Fibroblast of lung (primary cell): Measurements from ENCODE around the gene GARNL3. TPM values are rescaled to one million over a fixed set of nuclear protein-coding genes. Genes with fewer than 3 reads are reported as not detected.

ENCODE experiments used
- DNase-seq, 2 donors: peaks; one replicate each; pipeline versions ENCODE4 v3.0.0 to v3.0.0-alpha.2; 2010; ENCODE audit warnings: low read depth in 2 of 2
- H2AFZ ChIP-seq: 2 replicates; pipeline ENCODE4 v1.5.1; 2012; ENCODE audit warnings: low read length, control low read depth, inconsistent platforms
- H3K27ac ChIP-seq: 2 replicates; pipeline ENCODE4 v1.5.1; 2011; ENCODE audit warnings: low read length, control low read depth; ENCODE audit not compliant: insufficient read depth
- H3K27me3 ChIP-seq: 2 replicates; pipeline ENCODE4 v1.5.1; 2011; ENCODE audit warnings: mild to moderate bottlenecking, low read length; ENCODE audit not compliant: control insufficient read depth, insufficient read depth
- H3K36me3 ChIP-seq: 2 replicates; pipeline ENCODE4 v1.5.1; 2011; ENCODE audit warnings: low read length; ENCODE audit not compliant: control insufficient read depth, insufficient read depth
- H3K4me1 ChIP-seq: 2 replicates; pipeline ENCODE4 v1.5.1; 2011; ENCODE audit warnings: low read length; ENCODE audit not compliant: control insufficient read depth, insufficient read depth; ENCODE audit errors: extremely low read depth
- H3K4me2 ChIP-seq: 2 replicates; pipeline ENCODE4 v1.5.1; 2011; ENCODE audit warnings: low read length, control low read depth; ENCODE audit not compliant: insufficient read depth; ENCODE audit errors: extremely low read depth
- H3K4me3 ChIP-seq, 4 experiments: fragments of 200-600 bp in 1 of 4; sonication (generic) in 1 of 4; replicated peaks in 1 of 4; 2 replicates each; pipeline ENCODE4 v1.5.1; 2011 to 2016; ENCODE audit warnings: low read length in 4 of 4, low read depth in 3 of 4, mild to moderate bottlenecking in 3 of 4, control low read depth in 2 of 4, inconsistent platforms in 1 of 4, mixed read lengths in 1 of 4; ENCODE audit not compliant: insufficient read depth in 1 of 4; ENCODE audit errors: control extremely low read depth in 1 of 4
- H3K79me2 ChIP-seq: 2 replicates; pipeline ENCODE4 v1.5.1; 2012; ENCODE audit warnings: mild to moderate bottlenecking, low read length, inconsistent platforms; ENCODE audit not compliant: control insufficient read depth, insufficient read depth
- H3K9ac ChIP-seq: 2 replicates; pipeline ENCODE4 v1.5.1; 2011; ENCODE audit warnings: mild to moderate bottlenecking, low read length, control low read depth; ENCODE audit not compliant: insufficient read depth
- H3K9me3 ChIP-seq: 2 replicates; pipeline ENCODE4 v1.5.1; 2012; ENCODE audit warnings: low read depth, low read length; ENCODE audit not compliant: control insufficient read depth, insufficient read depth
- H4K20me1 ChIP-seq: 2 replicates; pipeline ENCODE4 v1.5.1; 2011; ENCODE audit warnings: low read length; ENCODE audit not compliant: control insufficient read depth, insufficient read depth; ENCODE audit errors: extremely low read depth
- CTCF ChIP-seq, 2 donors: IDR thresholded peaks in 1 of 2; conservative IDR thresholded peaks in 1 of 2; 1 replicate in 1 of 2; 2 replicates in 1 of 2; pipeline ENCODE4 v1.5.1; 2011 to 2012; ENCODE audit warnings: low read length in 2 of 2, control low read depth in 1 of 2, inconsistent platforms in 1 of 2, low read depth in 1 of 2, mild to moderate bottlenecking in 1 of 2
- EZH2 ChIP-seq: IDR thresholded peaks from 2 replicates; pipeline ENCODE4 v1.5.1; 2012; ENCODE audit warnings: low read length, control low read depth, mild to moderate bottlenecking; ENCODE audit errors: missing control alignments
- polyA plus RNA-seq, 2 donors: library from polyadenylated mRNA; depleted of rRNA in 1 of 2; stranded (reverse) in 1 of 2; unstranded in 1 of 2; fragments of >200 nt; gene quantifications; 2 replicates each; pipeline ENCODE4 v1.2.1, GENCODE V29; 2011 to 2012; ENCODE audit warnings: missing spikeins in 1 of 2
- total RNA-seq: library from RNA; depleted of rRNA; stranded (reverse); fragments of >200 nt; gene quantifications from 2 replicates; pipeline ENCODE4 v1.2.1, GENCODE V29; 2014

Gene GARNL3
- total and polyA plus RNA-seq, 2 donors (not counting 1 experiment from before 2014, with no cell fraction given) = 1.5 to 6.4 TPM

- no peak overlapping the region for H3K27ac ChIP-seq
- no peak overlapping the region for H2AFZ ChIP-seq
- H3K79me2 ChIP-seq = no peaks in the 10 kb centered on the region
- no peak overlapping the region for H3K9ac ChIP-seq
- peaks cover 4% of the 10 kb centered on the region for H3K4me1 ChIP-seq
- no peak for TF ChIP-seq EZH2
- TF ChIP-seq CTCF (conservative IDR thresholded peaks at IDR 0.05 in 1 of 2, IDR thresholded peaks at IDR 0.05 in 1 of 2; ENCODE audit: low read depth in 1 of 2, low read length in 2 of 2) = no peak
- no peak for DNase-seq
- peaks cover 22% of the 10 kb centered on the region for H3K27me3 ChIP-seq
- H3K9me3 ChIP-seq = no peaks in the 10 kb centered on the region
- no peaks in the 10 kb centered on the region for H3K36me3 ChIP-seq
- H3K4me2 ChIP-seq = no peak overlapping the region
- H4K20me1 ChIP-seq = no peaks in the 10 kb centered on the region
- H3K4me3 ChIP-seq = no peak overlapping the region
Observed at GRCh38 chr9:127216210-127216887, 48.2 kb upstream of the GARNL3 start.

GRCh38 chr9:127216888-127217217 lies 47.7 kb upstream of the GARNL3 start:
- Histone ChIP-seq H3K36me3 (no peaks in the 10 kb centered on the region), H3K9ac (no peak overlapping the region)
- TF ChIP-seq EZH2 (no peak), CTCF (conservative IDR thresholded peaks at IDR 0.05 in 1 of 2, IDR thresholded peaks at IDR 0.05 in 1 of 2; ENCODE audit: low read depth in 1 of 2, low read length in 2 of 2) (no peak)

GRCh38 chr9:127218818-127219217 lies 45.8 kb upstream of the GARNL3 start:
- no peaks in the 10 kb centered on the region for H3K79me2 ChIP-seq
- DNase-seq = no peak
- peaks cover 22% of the 10 kb centered on the region for H3K27me3 ChIP-seq
- no peaks in the 10 kb centered on the region for H3K36me3 ChIP-seq
- H3K9ac ChIP-seq = no peak overlapping the region
- H4K20me1 ChIP-seq = no peaks in the 10 kb centered on the region
- H3K4me3 ChIP-seq = no peak overlapping the region
- no peak overlapping the region for H3K27ac ChIP-seq
- peaks cover 4% of the 10 kb centered on the region for H3K4me1 ChIP-seq
- no peak overlapping the region for H2AFZ ChIP-seq
- no peak for TF ChIP-seq EZH2
- no peak for TF ChIP-seq CTCF (conservative IDR thresholded peaks at IDR 0.05 in 1 of 2, IDR thresholded peaks at IDR 0.05 in 1 of 2; ENCODE audit: low read depth in 1 of 2, low read length in 2 of 2)
- no peaks in the 10 kb centered on the region for H3K9me3 ChIP-seq
- no peak overlapping the region for H3K4me2 ChIP-seq

More at GRCh38 chr9:127216888-127217217, 47.7 kb upstream of the GARNL3 start:
- no peak for DNase-seq
- H3K9me3 ChIP-seq = no peaks in the 10 kb centered on the region
- H2AFZ ChIP-seq = no peak overlapping the region
- H4K20me1 ChIP-seq = no peaks in the 10 kb centered on the region
- H3K4me3 ChIP-seq = no peak overlapping the region
- no peaks in the 10 kb centered on the region for H3K79me2 ChIP-seq
- peaks cover 4% of the 10 kb centered on the region for H3K4me1 ChIP-seq
- H3K27ac ChIP-seq = no peak overlapping the region
- no peak overlapping the region for H3K4me2 ChIP-seq
- peaks cover 22% of the 10 kb centered on the region for H3K27me3 ChIP-seq
